D721Med (cell line): ENCODE results near the gene PPP1R9A.

Source experiments
- DNase-seq: peaks from one replicate; pipeline ENCODE4 v3.0.0; 2011; ENCODE audit warnings: low spot score; ENCODE audit not compliant: insufficient read length
- FAIRE-seq: peaks from 2 replicates; lab custom pipeline; 2011; peaks lifted over from hg19 to GRCh38; lab: Jason Lieb, UNC
- CTCF ChIP-seq: IDR thresholded peaks from 2 replicates; pipeline ENCODE4 v1.5.1; 2012; ENCODE audit warnings: mild to moderate bottlenecking, control low read depth; ENCODE audit not compliant: insufficient read depth; ENCODE audit errors: missing control alignments

Gene PPP1R9A

GRCh38 chr7:94973844-94974243, 66.5 kb downstream of the PPP1R9A start:
- no peak for FAIRE-seq
- no peak for TF ChIP-seq CTCF
- no peak for DNase-seq

DNA sequence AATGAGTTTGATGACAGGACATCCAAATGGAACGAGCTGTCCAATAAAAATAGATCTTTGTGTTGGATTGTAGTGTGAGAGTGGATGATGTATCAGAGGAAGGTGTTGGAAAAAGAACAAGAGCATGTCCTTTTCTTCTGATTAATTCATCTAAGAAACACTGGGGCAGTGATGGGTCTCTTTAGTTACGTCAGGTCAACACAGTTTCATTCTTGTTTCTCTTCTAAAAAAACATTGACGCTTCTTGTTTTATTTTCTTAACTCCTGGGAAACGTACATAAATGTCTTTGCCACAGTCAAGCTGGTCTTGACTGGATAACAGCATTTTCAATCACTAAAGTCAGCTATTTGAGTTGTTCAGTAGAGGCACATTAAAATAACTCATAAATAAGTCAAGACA, 67.0 kb downstream of the PPP1R9A start:
- FAIRE-seq (no peak), DNase-seq (no peak)
- TF ChIP-seq CTCF, result no peak

GRCh38 chr7:94975336-94975735, 67.9 kb downstream of the PPP1R9A start:
- DNase-seq, result no peak
- TF ChIP-seq CTCF, result no peak
- no peak for FAIRE-seq

DNA sequence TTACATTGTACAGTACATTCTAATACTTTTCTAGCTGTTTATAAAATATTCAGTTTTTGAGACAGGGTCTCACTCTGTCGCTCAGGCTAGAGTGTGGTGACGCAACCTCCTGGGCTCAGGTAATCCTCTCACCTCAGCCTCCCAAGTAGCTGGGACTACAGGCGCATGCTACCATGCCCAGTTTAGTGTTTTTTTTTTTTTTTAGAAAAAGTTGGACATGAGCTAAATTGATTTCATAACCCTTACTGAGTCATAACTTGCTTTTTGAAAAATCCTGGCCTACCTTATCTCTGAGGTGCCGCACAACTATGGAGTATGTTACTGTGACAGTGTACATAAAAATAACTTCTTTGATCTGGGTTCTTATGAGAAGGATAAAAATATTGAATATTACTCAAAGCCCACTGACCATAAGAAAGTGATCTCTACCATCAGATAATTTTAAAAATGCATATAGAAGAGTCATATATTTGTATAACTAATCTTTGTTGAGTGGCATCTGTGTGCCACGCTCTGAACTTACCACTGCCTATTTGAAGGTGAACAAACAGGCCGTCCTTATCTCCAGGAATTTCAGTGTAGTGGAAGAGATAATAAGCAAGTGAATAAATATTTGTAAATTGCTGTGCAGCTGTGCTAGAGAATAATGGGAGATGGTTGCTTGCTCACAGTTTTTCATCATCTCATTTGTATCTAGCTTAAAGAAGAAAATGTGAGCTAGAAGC, 73.2 kb downstream of the PPP1R9A start:
- FAIRE-seq, result no peak
- no peak for DNase-seq
- no peak for TF ChIP-seq CTCF

DNA sequence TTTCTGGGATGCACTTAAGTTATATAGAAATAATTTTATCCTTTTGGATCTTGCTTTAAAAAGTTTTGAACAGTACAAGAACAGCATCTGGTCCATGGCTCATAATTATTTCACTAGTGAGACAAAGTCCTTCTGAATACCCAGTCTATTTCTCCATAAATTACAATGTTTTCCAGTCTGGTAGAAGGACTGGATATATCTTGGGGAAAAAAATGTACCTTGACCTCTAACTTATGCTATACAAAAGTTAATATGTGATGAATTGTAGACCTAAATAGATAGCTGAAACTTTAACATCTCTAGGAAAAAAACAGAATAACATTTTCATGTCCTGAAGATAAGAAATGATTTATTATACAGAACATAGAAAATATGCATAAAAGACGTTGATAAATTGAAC, 88.5 kb downstream of the PPP1R9A start:
- no peak for TF ChIP-seq CTCF
- no peak for FAIRE-seq

GRCh38 chr7:94996369-94996768, 89.0 kb downstream of the PPP1R9A start:
- DNase-seq, result no peak
- TF ChIP-seq CTCF, result no peak
- no peak for FAIRE-seq

More for the DNA sequence above, 88.5 kb downstream of the PPP1R9A start:
- no peak for DNase-seq

- FAIRE-seq, result no peak
- no peak for DNase-seq
- TF ChIP-seq CTCF, result no peak
Observed at GRCh38 chr7:94997547-94997946, 90.2 kb downstream of the PPP1R9A start.
